Activated CD4-positive, alpha-beta T cell treated with anti-CD3 and anti-CD28 coated beads, Interleukin-2, amount 10 ng/mL, durations not matched to agents 24 days and 14 days (primary cell): Measurements from ENCODE around the gene EMP2. TPM values are rescaled to one million over a fixed set of nuclear protein-coding genes. Genes with fewer than 3 reads are reported as not detected.

Experiments
- total RNA-seq: library from RNA; stranded (reverse); gene quantifications from 2 replicates; pipeline ENCODE4 v1.2.3, GENCODE V29; 2022

The EMP2 gene
- total RNA-seq, 1 donor from 2014 or later, result not detected

Other genes starting within 250 kb of the EMP2 start
- 22.3 and 23.4 TPM in 2 replicates for gene ATF7IP2, start 194.5 kb downstream of the EMP2 start, total RNA-seq
- gene TEKT5, start 114.3 kb upstream of the EMP2 start, total RNA-seq, result not detected in 2 replicates
- gene NUBP1, start 163.2 kb upstream of the EMP2 start, total RNA-seq, result 38.6 and 39.5 TPM in 2 replicates
- not detected in 2 replicates for gene TVP23A, start 238.2 kb upstream of the EMP2 start, total RNA-seq